ENCODE data around the gene BRD3.

BRD3 gene

DNA sequence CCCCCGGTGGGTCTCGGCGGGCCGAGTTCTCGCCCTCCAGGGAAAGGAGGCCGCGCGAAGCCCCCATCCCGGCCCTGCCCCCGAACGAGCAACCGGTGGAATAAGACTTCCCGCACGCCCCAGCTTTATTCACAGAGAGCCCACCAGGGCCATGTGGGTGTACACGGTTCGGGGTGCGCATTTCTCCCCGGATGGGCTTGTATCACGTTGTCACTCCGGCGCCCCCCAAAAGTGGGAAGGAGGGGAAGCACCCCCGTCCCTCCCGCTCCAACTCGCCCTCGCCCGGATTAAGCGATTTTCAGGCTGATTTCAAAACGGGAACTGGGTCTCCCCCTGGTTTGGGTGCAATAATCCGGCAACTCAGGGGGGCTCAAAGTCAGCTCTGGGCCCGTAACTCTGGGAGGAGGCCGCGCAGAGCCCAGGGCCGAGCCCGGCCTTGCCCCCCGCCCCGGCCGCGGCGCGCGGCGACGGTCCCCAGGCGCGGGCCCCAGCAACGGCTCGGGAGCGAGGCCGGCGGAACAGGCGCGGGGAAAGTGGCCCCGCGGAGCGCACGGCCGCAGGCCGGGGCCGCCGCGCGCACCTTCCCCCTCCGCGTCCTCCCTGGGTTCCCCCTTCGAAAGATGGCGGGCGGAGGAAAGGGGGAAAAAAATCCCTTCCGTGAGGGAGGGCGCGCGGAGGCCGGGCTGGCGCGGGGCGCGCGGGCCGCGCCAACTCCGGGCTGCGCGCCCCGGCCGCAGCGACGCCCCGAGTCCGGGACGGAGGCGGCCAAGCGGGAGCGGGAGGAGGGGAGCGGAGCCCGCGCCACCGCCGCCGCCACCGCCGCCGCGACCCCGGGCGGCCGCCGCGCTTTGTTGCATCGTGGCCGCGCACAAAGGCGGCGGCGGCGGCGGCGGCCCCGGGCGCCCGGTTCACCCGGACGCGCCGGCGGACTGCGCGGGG lies 644 bp downstream of the BRD3 start:
- peak in 1 of 2 donors; percentile 17 for DNase-seq (ENCODE audit: low read depth in 2 of 2)

DNA sequence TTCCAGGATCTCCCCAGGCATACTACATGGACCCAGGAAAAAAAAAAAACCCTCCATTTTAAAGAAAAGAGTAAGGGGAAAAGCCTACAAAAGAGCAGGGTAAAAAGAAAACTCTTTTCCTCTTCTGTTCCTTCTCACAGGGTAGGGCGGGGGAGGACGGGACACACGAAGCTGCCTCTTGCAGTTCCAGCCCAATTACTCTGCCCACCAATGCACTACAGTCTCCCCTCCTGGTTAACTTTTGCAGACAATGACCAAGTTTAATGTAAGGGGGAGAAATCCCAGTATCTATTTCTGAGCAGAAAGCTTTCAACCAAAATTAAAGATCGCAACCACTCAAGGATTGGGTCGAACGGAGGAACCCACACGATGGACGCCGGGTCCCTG lies 1.3 kb downstream of the BRD3 start:
- DNase-seq (ENCODE audit: low read depth in 2 of 2) = no peak

DNA sequence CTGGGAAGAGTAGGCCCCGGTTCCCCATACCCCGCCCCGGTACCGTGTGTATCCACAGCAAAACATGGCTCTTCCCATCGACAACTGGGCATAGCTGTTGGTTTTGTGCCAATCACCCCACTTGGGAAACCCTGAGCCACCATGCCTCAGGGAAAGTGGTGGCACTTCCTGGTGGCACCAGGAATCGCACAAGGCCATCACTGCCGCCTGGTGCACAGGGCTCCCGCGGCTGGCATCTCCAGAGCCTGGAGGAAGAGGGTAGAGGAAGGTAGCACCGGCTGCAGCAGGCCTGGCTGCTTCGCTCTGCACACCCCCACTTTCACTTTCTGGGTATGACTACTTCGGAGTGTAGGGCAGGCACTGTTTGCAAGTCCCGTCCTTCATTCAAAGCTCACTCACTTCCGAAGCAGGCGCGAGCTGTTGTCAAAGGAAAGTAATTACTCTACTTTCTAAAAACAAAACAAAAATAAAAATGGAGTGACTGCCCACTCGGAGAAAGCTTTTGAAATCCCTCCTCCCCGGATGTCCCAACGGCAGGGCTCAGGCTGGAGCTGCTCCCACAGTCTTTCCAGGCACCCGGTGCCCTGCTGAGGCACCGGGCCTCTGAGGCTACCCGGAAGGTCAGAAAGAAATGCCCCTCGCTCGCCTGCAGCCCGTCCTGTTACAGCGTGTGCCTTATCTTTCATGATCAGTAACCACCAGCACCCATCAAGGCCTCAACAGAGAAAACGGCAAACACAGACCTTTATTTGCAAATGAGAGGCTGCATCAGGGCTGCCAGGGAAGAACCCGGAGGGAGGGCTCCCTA lies 2.0 kb downstream of the BRD3 start:
- peak; percentile 27 to 36 for DNase-seq (ENCODE audit: low read depth in 2 of 2)

DNA sequence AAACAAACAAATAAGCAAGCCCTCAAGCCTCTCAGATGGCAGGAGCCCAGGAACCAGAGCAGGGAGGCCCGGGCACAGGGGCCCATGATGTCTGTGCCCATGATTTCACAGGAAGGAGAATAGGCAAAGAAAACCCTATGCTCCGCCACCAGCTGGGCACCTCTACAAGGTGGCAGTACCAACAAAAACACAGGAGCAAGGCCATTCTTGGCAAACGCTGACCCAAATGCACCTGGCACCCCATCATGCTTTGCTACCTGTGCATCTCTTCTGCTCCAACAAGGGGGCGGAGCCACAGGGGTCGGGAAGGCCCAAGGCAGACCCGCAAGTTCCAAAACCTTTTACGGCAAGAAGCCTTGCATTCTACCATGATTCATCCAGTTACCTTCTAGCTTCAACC lies 3.1 kb downstream of the BRD3 start:
- DNase-seq (ENCODE audit: low read depth in 2 of 2) = no peak

DNA sequence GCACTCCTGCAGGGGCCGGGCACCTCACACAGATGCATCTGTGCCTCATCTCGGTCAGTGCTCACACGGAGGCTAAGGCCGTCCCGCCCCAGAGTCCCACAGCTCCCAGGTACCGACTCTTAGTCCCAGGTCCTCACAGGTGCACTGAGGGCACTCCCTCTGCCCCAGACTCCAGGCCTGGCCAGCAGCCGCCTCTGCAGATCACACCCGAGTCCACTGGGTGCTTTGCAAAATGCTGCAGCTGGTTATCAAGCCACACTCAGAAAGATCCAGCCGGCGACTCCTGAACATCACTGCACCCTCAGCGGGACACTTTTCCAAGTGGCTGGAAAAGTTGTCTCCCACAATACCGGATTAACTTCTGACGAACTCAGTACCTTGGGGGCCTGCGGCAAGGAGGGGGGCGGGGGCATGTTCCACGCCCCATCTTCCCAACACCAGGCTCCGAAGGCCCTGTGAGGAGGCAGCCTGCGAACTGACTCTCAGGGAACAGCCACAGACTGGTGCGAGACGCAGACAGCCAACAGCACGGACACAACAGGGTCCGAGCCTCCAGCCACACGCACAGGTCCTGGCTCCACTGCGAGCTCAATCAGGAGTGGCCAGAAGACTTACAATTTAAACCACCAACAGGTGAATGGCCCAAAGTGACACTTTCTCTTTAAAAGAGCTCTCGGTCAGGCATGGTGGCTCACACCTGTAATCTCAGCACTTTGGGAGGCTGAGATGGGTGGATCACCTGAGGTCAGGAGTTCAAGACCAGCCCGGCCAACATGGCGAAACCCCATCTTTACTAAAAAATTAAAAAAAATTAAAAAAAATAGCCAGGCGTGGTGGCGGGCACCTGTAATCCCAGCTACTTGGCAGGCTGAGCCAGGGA lies 4.0 kb downstream of the BRD3 start:
- no peak for DNase-seq (ENCODE audit: low read depth in 2 of 2)

DNA sequence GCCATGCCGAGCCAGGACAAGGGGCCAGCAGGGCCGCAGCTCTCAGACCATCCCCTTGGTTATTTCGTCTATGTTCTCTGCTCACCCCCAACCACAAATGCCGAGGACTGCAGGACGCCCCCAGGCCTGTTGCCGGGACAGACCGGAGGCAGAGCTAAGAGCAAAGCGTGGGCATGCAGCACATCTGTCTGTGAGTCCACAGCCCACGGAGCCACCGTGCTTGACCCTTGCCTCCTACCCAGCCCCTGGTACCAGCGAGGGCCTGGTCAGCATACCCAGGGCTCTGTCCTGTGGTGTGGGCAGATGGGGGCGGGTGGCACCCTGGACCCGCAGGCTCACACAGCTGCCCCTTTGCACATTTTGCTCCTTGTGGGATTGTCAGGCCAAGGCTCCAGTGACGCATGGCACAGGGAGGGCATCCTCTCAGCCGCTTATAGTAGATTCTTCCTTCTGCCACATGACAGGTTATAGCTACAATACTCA lies 4.7 kb downstream of the BRD3 start:
- DNase-seq (ENCODE audit: low read depth in 2 of 2) = no peak

DNA sequence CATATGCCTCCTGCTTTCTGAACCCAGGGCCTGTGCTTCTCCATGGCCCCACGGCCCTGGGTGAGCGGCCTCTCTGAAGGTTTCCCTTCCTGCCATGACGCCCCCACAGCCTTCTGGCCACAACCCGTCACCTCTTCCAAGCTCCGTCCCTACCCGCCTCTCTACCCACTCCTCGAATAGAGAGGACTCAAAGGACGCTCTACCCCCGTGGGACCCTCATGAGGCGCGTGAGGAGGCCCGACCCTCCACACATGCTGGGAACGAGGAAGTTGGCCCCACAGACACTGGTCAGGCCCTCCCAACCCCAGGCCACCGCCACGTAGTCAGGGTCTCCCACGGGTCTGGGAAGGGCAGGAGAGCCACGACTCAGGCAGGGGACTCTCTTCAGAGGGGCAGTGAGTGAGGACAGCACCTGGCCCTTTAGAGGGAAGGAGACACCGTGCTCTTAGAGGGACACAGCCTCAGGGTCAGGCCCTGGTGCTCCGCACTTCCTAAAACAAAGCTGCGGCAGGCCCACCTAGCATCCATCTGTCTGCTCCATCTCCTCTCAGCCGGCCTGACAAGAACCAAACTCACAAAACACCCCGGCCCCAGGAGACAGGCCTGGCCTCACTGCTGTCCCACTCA lies 5.3 kb downstream of the BRD3 start:
- DNase-seq (ENCODE audit: low read depth in 2 of 2) = no peak

DNA sequence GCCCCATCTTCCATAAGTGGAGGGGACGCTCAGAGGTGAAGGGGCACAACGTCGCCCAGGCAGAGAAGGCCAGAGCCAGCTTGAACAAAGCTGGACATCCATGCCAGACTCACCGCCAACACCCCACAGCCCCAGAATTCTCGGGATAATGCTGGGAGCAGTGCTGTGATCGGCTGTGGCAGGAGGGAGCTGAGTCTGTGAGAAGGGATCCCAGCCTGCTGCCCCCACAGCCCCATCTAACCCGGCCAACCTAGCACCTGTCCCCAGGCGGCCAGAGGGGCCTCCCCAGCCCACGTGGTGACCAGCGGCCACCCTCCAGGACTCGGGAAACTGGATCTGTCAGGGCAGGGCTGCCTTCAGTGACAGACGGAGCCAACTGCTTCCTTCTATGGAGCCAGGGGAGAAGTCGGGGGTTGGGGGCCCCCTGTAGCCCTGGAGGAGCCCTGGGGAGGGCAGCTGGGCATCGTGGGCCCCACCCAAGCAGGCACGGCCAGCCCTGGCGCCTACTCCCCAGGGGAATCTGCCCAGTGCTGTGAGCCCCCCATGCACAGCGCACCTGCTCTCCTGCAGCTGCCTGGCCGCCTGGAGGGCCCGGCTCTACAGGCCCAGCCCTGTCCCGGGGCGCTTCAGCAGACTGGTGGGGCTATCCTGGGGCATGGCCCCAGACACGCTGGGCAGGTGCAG lies 6.0 kb downstream of the BRD3 start:
- DNase-seq (ENCODE audit: low read depth in 2 of 2) = no peak

DNA sequence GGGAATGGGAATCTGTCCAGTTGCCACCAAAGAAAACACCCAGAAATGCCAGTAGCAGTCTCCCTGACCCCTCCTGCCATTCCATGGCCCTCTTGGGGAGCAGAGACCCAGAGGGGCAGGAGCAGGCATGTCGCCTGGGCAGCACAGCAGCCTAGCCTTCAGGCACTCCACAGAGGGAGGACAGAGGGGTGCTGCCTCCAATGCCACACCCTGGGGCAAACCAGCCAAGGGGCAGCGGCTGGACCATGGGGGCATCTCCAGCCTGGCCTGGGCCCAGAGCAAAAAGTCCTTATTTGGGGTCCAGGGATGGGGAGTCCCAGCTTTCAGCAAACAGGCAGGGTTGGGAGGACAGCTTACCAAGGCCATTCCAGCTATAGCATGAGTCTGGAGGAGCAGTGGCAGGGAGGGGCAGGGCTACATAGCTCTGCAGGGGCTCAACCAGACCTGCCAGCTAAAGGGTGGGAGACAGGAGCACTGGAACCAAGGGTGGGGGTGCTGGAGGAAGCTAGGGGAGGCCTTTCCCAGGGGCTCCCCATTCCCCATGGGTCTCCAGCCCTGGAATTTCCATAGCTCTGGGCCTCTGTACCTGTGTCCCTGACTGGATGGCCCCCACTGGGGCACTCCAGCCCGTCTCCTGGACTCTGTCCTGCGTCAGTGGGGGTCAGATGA lies 6.7 kb downstream of the BRD3 start:
- DNase-seq (ENCODE audit: low read depth in 2 of 2) = no peak

DNA sequence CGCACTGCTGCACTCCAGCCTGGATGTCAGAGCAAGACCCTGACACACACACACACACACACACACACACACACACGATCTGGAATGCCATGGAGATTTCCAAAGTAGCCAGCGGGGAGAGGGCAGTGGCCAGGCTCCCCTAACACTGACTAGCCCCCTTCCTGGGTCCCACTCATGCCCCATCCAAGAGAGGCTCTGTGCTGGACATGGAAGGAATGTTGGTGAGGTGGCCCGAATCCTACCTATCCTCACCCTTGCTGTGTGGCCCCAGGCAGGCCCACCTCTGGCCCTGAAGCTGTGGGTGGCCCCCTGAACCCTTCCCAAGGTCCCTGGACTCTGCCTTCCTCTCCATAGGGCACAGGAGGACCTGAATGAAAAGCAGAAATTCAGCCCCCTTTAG lies 7.3 kb downstream of the BRD3 start:
- no peak for DNase-seq (ENCODE audit: low read depth in 2 of 2)

DNA sequence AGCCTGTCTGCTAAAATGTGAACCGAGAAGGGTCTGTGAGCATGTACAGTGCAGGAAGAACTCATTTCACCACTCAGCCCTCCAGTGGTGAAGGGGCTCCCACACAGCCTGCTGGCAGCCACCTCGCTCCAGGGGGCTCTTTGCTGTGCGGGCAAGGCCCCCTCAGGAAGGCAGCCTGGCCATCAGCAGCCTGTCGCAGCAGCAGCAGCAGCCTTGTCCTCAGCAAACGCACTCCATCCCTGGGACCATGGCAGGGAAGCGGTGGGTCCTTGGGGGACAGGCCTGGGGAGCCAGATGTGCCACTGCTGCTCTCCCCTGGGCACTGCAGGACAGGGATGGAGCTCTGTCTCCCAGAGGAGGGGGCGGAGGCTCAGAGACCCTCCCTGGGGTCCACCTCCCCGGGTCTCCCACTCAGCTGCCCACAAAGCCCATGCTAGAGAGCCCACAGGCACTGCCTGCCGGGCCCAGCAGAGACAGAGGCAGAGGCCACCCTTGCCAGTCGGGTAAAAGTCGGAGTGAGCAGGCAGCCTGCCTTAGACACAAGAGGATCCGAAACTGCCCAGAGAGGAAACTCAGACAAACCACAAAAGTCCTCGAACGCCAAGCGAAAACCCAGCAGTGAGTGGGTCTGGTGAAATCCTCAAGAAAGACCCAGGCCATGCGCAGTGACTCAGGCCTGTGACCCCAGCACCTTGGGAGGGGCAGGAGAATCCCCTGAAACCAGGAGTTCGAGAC lies 8.0 kb downstream of the BRD3 start:
- DNase-seq (ENCODE audit: low read depth in 2 of 2) = no peak

DNA sequence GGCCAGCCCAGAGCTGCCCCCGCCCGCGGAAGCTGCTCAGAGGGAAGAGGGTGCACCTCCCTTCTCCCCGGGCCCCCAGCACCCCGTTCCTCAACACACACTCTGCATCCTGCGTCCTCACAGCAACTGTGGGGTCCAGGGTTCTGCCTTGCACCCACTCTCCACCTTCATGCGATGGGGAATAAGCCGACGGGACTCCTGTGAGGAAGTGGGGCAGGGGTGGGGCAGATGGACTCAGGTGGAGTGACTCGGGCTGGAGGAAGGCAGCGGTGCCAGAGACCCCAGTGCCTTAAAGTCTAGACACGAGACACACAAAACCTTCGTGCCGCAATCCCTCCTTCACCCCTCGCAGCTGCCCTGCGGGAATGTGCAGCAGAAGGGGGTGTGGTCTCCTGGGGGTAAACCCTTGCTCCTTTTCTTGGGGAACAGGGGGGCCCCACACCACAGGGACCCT lies 8.6 kb downstream of the BRD3 start:
- no peak for DNase-seq (ENCODE audit: low read depth in 2 of 2)

DNA sequence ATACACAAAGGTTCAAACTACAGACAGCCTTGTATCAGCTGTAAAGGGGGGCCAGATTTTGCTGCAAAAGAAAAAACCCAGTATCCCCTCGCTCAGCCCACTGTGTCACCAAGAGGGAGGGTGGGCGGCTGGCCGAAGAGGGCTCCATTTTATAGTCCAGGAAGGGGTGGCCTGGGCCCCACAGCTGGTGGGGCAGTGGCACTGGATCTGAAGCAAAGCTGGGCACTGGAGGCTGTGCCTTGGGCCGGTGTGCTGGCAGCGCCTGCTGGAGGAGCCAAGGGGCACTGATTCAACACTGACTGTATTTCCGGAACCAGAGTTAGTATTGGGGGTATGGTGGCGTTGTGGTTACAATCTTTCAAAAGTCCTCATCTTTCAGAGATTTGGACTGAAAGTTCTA lies 9.1 kb downstream of the BRD3 start:
- no peak for DNase-seq (ENCODE audit: low read depth in 2 of 2)

DNA sequence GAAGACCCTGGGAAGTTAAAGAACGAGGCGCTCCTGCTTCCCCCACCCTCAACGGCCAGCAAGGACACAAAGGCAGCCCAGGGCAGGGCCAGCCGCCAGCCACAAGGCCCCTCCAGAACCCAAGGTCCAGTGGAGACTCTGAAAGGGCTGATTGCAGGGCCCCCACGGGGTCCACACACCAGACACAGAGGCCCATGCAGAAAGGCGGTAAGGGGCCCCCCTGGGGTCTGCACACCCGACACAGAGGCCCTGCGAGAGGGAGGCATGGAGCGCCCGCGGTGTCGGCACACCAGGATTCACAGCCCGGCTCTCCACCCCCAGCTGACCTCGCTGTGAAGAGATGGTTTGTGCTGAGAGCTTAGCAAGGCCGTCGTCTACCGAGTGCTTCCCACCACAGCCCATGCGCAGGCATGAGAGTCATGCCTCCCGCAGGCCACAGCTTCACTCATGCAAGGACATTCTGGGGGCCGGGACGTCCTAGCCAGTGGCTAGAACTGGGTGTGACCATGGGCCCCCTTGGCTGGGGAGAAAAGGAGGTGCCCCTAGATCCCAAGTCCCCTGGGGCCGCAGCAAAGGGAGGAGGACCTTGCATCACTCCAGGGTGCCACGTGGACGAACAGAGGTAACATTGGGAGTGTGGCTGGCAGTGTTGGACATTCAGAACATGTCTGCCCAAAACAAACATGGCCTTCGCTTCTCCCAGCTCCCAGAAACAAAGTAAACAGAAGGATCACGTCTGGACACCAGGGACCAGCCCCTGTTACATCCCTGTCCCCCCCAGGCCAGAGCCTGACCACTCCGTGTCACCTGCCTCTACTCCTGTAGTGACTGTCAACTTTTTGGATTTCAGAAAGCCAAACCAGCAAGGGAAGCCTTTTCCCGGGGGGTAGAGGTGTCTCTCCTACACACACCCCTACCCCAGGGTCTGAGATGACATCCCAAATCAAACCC lies 9.8 kb downstream of the BRD3 start:
- DNase-seq (ENCODE audit: low read depth in 2 of 2) = no peak

DNA sequence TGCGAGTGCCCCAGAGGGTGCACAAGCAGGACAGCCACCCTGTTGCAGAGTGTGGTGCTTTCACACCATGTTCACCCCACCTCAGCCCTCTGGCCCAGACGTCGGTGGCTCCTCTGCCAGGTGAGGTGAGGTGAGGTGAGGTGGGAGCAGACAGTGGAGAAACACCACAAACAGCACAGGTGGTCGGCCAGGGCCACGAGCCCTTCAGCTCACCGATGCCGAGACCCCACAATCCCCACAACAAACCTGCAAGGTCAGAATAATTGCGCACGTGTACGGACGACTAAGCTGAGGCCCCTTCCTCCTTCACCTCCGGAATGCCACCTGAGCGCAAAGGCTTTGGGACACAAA lies 10.5 kb downstream of the BRD3 start:
- DNase-seq (ENCODE audit: low read depth in 2 of 2) = no peak

DNA sequence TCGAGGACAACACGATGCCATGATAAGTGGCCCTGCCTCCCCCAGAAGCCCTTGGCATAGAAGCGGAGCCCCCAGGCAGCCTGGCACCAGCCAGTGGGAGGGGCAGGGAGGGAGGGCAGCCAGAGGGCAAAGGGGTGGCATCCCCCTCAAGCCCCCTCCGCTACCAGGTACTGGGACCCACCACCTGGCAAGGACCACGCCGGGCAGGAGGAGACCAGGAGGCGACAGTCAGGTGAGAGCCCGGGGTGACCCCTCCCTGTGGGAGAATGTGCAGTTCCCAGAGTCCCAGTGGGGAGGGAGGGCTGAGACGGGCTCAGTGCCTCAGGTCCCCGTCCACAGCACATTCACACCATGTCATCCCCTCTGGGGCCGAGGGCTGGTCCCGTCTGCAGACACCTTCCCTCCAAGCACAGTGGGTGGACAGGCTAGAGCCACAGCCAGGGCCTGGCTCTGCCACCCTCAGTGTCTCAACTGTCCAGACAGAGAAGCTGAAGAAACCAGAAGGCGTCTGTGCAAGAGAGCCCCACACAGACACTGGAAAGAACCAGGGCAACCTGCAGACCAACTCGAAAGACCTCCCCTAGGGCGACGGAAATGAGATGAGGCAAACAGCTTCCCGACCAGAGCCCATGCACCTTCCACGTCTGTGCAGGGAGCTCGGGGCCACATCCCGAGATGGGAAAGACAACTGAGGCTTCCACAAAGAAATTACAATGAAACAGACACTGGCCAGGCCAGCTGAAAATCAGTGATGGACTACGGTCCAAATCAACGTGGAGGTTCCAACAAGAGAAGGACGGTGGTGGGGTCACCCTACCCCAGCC lies 11.1 kb downstream of the BRD3 start:
- no peak for DNase-seq (ENCODE audit: low read depth in 2 of 2)

DNA sequence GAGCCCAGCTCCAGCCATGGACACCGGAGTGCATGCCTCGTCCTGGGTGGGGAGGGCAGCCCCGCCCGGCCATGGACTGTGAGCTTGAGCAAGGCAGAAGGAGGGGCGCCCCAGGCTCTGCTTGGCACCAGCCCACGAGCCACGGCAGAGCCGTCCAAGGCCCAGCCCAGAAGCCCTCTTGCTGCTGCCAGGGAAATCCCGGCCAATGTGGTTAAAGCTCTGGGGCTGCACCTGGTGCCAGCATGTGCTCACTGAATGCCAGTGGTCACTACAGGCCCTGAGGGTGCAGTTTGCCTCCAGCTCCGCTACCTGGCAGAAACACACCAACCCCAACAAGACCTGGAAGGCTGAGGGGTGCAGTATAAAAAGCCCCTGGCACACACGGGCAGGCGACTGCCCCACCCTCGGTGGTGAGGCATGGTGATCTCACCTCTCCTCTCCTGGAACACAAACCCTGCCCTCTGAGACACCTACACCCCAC lies 11.8 kb downstream of the BRD3 start:
- DNase-seq (ENCODE audit: low read depth in 2 of 2) = no peak

Measured in stimulated activated CD8-positive, alpha-beta memory T cell treated with anti-CD3 and anti-CD28 coated beads, Interleukin-15, amount 100 ng/mL, for 4 hours (primary cell).